GM21360 (cell line): ENCODE measurements around the gene LNPEP.
"Not testable (repeated sequence)": the region's sequence is repeated elsewhere in the genome, so short reads cannot be mapped to it uniquely, and the experiment has no call there.

Source experiments
- ATAC-seq: cut with Tn5 transposase; IDR thresholded peaks from one replicate; pipeline ENCODE4 v1.9.1; 2021; ENCODE audit warnings: mild to moderate bottlenecking, moderate library complexity; ENCODE audit not compliant: unreplicated experiment

LNPEP gene

DNA sequence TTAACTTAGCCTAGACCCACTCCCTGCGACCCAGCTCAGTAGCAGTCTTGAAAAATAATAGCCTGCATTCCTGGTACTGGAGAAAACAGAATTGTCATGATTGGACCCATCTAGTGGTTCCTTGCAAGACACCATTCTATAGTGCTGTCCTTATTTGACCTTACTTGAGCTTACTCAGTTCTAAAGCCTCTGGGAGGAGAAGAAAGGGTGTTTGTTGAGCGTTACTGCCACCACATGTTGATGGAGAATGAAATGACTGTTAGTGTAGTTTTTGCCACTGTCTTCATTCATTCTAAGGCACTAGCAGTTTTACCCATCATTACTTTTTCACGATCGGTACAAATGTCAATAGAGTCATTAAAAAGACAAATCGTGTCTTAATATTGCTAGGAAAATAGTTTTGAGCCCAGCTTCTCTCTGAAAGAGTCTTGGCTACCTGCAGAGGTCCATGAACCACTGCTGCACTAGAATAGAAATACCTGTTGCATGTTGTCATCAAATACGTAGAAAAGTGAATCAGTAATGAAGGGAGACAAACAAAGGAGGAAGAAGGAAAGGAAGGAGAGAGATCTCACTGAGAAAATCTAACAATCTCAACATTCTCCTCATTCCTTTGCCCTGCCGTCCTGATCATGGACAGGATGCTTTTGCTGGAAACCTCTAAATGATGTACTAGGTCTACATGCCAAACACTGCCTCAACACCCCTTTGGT is 110.5 kb downstream of the LNPEP start:
- no peak for ATAC-seq

DNA sequence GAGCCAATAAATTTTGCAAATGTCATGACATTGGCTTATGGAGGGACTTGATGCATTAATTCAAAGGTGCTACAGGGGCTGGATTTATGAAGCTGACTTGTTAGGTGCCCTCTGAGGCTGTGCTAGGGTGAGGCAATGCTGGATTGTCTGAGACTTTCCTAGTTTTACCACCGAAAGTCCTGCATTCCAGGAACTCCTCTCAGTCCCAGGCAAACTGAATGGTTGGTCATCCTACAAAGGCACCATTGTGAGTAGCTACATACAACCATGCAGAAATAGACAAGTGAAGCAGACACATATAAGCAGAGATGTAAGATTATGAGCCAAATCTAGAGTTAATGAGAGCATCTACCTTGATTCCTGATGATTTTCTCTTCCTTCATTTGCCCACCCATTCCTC is 111.2 kb downstream of the LNPEP start:
- no peak for ATAC-seq

DNA sequence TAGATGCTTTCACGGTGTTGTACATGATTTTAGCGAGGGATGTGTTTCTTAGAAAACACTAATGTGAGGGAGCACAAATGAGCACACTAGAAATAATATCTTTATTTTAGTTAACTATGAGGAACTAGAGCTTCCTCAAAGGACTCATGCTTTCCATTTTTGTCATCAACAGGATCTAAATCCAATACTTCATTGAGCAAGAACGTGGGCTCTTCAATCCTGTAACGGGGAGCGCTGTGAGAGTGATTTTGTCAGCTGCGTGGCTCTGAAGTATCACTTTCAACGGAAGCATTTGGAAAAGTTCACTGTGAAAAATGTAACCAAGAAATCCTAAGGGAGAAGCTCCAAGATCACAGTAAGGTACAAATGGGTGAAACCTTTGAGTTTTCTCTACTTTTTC is 113.3 kb downstream of the LNPEP start:
- no peak for ATAC-seq

DNA sequence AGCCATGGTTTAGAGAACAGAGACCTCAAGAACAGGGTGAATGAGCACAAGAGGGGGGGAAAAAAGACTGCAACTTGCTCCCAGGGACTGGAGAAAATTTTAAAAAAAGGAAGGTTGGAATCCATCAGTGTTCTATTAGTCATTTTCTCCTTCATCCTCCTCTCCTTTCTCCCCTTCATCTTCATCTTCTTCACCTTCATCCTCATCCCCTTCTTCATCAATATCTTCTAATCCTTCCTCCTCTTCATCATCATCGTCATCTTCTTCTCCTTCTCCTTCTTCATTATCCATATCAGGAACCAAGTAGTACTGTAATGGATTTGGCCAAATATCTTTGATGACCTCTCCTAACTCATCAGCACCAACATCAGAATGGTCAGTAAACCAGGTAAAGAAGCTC is 120.4 kb downstream of the LNPEP start:
- no peak for ATAC-seq

DNA sequence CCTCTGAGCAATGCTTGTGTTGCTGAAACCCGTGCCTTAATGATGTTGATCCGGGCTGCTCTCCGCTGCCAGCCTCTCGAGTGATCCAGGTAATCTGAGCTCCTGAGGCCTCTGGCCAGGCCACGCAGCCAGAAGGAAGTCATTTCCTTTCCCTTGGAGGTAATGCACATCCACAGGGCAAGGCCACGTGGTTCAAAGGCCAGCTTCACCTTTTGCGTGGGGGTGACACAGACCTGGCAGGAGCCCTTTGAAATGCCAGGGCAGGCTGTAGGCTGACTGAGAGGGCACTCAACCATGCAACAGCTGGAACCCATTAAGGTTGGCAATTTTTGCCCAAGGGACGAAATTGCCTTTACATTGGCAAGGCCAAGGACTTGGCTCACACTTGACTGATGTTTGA is 126.2 kb downstream of the LNPEP start:
- no peak for ATAC-seq

DNA sequence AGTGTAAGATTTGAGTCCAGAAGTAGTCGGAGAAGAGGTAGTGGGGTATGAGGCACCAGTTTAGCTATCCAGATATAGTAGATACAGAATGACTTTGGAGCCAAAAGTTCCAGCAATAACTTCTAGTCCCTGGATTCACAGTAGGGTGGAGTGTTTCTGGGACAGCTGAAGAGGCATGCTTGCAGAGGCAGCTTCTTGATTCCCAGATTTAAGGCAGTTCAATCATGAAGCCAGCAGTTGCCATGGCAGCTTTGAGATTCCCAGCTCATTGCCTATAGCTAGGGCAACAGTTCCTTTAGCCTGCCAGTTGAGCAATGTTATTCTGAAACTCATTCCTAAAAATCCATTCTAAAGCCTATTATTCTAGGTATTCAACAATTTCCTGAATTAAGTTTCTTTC is 127.4 kb downstream of the LNPEP start:
- ATAC-seq, result no peak

DNA sequence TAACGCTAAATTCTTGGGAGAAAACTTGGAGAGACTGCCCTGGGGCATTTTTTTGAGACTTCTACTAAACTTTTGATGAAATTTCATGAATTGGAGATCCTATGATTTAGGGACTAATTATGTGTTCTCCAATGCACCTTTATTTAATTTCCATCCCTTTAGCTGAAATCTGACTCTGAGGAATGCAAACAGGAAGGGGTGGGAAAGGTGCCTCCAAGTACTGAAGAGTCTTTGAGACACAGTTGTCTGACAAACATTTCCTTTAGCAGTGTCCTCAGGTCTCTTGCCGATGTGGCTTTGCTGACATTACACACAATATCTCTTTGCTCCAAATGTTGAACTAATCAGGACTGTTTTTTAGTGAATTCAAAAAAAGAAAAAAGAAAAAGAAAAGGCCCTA is 129.6 kb downstream of the LNPEP start:
- ATAC-seq, result no peak

DNA sequence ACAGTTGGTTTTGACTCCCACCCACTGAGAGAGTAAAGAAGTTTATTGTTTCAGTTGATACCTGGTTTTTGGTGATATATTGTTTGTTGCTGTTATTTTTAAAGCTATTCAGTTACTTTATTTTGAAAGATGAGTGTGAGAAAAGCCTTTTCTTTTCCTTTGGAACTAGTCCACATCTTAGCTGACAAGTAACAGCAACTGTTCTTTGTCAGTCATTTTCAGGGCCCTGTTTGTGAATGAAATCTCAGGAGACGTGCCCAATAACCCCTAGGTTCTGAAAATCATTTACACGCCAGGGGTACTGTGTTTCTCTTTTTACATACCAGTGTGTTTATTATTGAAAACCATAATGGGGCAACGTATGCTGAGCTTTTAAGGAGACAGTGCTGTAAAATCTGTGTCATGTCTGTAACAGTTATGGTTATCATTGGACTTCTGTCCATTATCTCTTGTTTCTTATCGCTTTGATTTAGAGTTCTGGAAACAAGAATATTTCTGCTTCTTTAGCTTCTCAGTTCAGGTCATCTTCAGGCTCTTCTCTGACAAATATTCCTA is 131.5 kb downstream of the LNPEP start:
- no peak for ATAC-seq

DNA sequence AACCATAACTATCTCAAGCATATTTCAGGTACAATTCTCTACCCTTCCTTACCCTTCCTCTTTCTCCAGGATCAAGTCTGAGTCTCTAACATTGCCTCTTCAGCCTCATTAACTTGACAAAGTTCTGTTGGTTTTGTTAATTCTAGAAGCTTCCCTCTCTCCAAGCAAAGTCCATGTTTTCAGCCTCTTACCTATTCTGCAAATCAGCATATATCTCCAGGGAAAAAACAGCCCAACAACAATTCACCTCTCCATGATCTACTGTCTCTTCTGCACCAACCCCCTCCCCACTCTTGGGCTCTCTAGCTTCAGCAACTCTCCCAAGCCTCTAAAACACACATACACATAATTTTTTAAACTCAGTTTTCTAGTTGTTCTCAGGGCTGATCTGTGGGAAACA is 134.4 kb downstream of the LNPEP start:
- ATAC-seq, result no peak

DNA sequence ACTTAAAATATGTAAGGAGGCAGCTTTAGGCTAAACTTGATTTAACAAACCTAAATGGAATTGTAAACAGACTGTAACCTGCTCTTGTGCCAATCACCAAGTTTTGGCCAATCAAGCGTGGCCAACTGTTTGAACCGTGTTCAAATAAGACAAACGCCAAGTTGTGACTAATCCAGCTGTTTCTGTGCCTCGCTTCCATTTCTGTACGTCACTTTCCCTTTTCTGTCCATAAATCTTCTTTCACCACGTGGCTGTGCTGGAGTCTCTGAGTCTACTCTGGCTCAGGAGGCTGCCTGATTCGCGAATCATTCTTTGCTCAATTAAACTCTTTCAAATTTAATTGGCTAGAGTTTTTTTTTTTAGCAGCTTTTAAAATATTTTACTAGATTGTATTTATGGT is 135.2 kb downstream of the LNPEP start:
- no peak for ATAC-seq

DNA sequence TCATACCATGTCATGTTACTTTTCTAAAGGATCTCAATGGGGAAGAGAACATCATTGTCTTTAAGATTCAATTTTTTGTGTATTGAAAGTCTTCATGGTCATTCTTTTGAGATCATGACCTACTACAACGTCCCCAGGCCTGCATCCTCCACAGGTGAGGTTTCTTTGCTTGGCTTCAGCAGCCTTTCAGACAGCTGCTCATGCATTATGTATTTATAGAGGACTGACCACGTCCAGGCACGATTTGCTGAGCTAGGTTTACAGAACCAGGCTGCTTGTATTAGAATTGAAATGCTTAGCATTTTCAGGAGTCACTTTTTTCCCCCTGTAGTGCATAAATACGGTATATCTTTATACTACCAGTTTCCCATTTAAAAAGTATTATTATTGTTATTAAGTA is 136.1 kb downstream of the LNPEP start:
- no peak for ATAC-seq

DNA sequence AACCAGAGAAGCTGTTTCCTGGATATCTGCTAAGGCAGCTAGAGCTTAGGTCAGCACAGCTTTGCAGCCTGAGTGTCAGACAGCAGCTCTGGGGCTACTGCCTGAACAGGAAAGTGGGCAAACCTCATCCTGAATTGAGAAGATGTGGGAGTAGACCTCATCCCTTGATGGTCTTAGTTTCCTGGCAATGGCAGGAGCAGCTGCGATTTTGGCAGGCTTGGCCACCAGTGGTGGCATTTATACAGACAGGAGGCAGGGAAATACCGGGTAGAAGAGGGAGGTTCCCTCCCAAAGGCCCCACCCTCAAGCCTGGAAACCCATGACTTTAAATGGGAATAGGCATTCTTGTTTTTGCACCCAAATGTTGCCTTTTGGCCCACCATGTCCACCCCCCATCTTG is 136.8 kb downstream of the LNPEP start:
- ATAC-seq, result no peak

DNA sequence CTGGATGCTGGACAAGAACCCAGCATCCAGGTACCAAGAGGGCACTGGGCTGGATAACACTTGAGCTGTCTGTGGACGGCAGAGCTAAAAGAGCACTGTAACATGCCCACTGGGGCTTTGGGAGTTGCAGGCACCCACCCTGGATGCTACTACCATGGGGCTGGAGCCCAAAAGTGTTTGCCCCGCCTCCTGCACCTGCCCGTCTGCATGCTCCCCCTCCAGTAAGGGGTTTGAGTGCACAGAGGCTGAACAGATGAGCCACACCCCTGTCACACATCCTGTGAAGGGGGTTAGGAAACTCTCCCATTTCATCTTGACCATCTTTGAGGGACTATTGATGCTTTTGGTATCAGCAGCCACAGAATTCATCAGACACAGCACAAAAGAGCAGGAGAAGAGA is 137.5 kb downstream of the LNPEP start:
- ATAC-seq, result no peak

DNA sequence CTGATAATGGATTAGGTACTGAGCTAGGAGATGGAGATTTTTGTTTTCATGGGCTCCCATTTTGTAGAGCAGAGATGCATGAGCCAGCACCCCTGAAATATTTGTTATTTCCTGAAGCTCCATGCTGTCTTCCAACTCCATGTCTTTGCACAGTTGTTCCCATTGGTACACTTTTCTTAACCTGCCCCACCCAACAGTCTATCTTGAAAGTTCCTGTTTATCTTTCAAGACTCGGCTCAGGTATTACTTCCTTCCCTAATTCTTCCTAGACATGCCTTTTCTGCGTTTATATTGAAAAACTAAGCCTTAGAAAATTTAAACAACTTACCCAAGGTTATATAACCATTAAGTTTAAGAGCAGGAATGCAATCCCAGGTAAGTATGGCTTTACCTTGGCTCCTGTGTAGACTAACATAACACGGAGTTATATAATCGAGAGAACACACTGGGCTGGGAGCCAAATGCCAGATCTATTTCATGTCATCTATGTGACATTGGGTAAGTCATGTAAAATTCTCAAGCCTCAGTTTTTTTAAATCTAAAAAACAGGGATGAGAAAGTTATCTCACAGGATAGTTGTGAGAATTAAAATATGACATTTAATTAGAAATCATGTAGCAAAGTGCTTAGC is 139.1 kb downstream of the LNPEP start:
- ATAC-seq, result no peak

DNA sequence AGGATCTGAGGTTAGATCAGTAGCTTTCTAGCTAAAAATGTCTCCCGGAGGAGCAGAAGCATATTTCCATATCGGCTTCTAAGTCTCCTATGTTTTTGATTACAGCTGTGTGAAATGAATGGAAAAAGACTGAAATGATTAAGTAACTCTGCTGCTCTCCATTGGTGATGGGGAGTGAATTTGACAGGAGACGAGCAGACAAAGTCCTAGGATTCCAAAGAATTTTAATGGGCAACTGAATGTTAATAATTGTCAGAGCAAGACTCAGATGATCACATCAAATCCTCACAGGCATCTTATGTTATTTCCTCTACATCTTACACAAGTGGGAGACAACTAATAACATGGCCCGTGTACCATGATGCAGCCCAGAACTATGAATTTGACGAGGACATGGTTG is 139.8 kb downstream of the LNPEP start:
- ATAC-seq, result no peak

DNA sequence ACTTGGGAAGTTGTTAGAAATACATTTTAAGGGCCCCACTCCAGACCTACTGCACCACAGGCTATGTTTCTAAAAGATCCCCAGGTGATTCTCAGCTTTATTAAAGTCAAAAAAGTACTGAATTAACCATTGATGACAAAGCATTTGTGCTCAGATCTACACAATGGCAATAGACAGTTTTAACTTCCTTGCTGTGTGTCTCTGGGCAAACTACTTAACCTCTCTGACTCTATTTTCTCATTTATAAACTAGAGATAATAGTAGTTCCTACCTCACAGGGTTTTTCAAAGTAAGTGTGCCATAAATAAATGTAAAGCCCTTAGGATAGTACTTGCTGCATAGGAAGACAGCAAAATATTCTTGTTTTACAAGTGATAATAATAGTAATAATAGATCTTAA is 140.2 kb downstream of the LNPEP start:
- ATAC-seq, result no peak

DNA sequence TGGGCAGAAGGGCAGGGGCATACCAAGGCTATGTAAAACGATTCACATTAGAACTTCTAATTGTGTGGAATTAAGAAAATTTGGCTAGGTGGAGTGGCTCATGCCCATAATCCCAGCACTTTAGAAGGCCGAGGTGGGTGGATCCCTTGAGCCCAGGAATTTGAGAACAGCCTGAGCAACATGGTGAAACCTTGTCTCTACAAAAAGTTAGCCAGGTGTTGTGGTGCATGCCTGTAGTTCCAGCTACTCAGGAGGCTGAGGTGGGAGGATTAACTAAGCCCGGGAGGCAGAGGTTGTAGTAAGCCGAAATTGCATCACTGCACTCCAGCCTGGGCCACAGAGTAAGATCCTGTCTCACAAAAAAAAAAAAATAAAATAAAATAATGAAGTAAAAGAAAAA is 141.4 kb downstream of the LNPEP start:
- ATAC-seq, result no peak

DNA sequence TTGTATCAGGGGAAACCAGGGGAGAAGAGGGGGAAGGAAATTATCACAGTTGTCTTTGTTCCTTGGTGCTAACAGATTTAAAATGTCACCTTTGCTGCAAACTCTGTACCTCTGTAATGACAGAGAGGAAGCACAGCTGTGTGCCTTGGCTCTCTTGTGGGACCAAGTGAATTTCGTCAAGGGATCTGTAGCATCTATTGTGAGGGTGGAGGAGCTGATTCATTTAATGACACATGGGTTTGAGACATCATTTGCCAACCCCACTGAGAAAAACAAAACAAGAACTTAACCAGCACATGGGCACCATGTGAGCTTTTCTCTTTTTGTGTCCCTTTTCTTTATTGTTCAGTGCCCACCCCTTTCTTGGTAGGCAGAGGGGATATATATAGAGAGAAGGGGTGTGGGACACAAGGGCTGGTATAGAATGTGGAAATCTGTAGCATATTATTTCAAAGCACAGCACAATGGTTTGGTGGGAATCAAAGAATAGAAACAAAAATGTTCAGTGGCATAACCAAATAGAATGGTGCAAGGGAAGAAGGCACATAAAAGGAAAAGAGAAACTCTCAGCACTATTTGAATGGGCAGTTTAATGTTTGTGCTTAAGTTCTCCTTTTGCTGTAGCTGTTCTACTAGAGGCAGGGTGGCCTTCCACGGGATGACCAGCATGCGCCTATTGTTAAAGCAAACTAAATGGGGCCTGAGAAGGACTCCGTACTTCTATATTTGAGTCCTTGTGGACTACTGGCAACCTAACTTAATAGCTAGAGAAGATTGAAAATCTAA is 143.3 kb downstream of the LNPEP start:
- ATAC-seq, result no peak

DNA sequence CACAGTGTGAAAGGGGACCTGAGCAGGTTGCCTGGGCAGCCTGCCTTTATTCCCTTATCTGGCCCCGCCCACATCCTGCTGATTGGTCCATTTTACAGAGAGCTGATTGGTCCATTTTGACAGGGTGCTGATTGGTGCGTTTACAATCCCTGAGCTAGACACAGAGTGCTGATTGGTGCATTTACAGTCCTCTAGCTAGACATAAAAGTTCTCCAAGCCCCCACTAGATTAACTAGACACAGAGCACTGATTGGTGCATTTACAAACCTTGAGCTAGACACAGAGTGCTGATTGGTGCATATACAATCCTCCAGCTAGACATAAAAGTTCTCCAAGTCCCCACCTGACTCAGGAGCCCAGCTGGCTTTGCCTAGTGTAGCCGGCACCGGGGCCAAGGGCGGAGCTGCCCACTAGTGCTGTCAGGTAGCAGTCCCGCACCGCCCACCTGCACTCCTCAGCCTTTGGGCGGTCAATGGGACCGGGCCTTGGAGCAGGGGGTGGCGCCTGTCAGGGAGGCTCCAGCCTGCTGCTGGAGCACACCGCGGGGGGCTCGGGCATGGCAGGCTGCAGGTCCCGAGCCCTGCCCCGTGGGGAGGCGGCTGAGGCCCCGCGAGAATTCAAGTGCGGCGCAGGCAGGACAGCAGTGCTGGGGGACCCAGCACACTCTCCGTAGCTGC is 149.0 kb downstream of the LNPEP start:
- ATAC-seq, result not testable (repeated sequence)

DNA sequence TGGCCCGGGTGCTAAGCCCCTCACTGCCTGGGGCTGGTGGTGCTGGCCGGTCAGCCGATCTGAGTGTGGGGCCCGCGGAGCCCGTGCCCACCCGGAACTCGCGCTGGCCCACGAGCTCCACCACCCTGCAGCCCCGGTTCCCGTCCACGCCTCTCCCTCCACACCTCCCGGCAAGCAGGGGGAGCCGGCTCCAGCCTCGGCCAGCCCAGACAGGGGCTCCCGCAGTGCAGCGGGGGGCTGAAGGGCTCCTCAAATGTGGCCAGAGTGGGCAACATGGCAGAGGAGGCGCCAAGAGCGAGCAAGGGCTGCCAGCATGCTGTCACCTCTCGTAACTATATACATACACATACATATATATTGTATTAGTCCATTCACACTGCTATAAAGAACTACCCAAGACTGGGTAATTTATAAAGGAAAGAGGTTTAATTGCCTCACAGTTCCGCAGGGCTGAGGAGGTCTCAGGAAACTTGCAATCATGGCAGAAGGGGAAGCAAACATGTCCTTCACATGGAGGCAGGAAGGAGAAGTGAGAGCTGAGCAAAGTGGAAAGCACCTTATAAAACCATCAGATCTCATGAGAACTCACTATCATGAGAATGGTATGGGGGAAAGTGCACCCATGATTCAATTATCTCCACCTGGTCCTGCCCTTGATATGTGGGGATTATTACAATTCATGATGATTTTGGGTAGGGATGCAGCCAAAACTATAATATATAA is 149.7 kb downstream of the LNPEP start:
- no peak for ATAC-seq
